AG09319 (cell line): ENCODE results near the gene RNF224.

Source experiments
- DNase-seq: peaks from one replicate; pipeline ENCODE4 v3.0.0-alpha.2; 2010; ENCODE audit warnings: low read depth; ENCODE audit errors: extremely low read depth
- TF ChIP-seq, protein P1 (sequence below): IDR thresholded peaks from 2 replicates; pipeline ENCODE4 v1.5.1; 2011; ENCODE audit warnings: low read depth, mild to moderate bottlenecking, inconsistent platforms, low read length, moderate library complexity

RNF224 gene

DNA sequence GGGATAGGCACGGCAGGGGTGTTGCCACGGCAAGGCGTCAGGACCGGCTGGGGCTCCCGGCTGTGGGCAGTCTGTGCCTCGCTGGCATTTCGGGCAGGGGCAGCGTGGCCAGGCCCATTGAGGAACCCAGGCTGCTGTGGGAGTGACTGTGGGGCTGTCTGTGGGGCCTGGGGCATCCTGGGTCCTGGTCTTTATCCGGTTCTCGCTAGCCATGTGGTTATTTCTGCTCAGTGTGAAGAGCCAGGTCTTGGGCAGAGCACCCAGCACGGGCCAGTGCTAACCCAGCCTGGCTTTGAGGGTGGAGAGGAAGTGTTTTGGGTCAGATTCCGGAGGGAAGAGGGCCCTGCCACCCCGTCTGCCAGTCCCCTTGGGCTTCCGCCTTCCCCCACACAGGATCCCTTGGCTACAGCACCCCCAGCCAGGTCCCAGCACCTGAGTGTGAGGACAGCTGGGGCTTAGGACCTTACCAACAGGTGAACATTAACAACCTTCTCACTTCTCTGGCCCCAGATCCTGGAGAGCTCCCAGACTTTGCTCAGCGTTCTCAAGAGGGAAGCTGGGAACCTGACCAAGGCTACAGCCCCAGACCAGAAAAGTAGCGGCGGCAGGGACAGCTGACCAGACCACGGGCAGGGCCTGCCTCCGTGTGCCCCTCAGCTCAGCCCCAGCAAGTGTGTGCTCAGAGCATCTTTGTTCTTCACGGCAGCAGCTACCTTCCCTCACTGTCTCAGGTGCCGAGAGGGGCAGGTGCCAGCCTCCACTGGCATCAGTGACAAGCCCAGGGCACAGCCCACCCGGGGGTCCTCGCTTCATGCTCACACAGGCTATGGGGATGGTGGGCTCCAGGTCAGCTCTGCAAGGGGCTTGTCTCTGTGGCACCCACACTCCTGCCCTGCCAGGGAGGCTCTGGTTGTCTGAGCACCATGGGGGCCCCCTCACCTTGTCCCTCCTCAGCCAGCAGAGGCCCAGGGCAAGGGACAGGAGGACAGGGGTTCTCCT, 37.7 kb upstream of the RNF224 start:
- TF ChIP-seq, protein P1, sequence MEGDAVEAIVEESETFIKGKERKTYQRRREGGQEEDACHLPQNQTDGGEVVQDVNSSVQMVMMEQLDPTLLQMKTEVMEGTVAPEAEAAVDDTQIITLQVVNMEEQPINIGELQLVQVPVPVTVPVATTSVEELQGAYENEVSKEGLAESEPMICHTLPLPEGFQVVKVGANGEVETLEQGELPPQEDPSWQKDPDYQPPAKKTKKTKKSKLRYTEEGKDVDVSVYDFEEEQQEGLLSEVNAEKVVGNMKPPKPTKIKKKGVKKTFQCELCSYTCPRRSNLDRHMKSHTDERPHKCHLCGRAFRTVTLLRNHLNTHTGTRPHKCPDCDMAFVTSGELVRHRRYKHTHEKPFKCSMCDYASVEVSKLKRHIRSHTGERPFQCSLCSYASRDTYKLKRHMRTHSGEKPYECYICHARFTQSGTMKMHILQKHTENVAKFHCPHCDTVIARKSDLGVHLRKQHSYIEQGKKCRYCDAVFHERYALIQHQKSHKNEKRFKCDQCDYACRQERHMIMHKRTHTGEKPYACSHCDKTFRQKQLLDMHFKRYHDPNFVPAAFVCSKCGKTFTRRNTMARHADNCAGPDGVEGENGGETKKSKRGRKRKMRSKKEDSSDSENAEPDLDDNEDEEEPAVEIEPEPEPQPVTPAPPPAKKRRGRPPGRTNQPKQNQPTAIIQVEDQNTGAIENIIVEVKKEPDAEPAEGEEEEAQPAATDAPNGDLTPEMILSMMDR = no peak
- no peak for DNase-seq

- TF ChIP-seq, protein P1 = no peak
- DNase-seq = no peak
These were observed 36.9 kb upstream of the RNF224 start for GRCh38 chr9:137190315-137190856.

- no peak for DNase-seq
- TF ChIP-seq, protein P1 = no peak
These were observed 36.1 kb upstream of the RNF224 start for GRCh38 chr9:137191245-137191644.

GRCh38 chr9:137191691-137192447, 35.4 kb upstream of the RNF224 start:
- no peak for DNase-seq
- TF ChIP-seq, protein P1 = no peak

DNA sequence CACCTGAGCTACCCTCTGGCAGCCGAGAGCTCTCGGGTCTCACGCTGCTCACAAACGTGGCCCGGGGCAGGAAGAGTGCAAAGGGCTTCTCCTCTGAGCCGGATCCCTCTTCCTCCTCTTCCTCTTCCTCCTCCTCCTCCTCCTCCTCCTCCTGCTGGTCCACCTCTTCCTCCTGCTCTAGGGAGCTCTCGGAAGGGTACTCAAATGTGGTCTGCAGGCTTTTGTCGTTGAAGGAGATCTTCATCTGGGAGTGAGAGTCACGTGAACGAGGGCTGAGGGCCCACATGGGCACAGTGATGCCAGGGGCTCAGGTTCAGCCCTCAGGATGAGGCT, 34.9 kb upstream of the RNF224 start:
- DNase-seq = no peak
- TF ChIP-seq, protein P1 = no peak

DNA sequence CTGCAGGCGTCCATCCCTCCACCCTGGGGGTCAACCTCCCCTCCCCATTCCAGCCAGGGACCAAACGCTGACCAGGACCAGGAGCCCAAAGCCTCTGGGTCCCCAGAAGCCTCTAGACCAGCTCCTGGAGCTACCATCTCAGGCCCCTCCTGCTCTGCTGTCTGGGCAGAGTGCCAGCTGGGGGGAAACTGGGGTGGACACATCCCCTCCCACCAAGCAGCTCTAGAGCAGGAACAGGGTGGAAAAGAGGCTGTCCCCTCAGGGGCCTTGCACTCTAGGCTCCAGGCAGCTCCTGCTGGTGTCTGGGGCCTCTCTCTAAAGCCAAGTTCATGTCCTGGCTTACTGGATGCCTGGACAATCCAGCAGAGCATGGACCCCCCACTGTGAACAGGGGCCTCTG, 34.4 kb upstream of the RNF224 start:
- DNase-seq = no peak
- TF ChIP-seq, protein P1 = no peak

DNA sequence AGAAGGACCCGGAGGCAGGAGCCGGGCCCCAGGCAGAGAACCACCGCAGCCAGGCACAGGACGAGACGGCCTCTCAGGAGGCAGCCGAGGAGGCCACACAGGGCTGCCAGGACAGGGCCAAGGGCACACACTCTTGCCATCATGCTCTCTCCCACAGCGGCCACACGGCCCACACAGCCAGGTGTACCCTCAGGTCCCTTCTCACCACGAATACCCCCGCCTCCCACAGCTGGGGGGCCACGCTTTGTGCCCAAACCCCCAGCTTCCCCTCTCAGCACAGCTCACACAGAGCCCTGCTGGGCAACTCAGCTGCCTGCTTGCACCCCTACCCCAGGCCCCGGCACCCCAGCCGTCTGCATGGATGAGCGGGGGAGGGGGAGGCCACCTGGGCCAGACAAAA, 33.5 kb upstream of the RNF224 start:
- TF ChIP-seq, protein P1 = no peak
- no peak for DNase-seq
